IMR-90 (cell line): ENCODE results near the gene SCN1B. TPM values are rescaled to one million over a fixed set of nuclear protein-coding genes. Genes with fewer than 3 reads are reported as not detected.
A peak's percentile ranks its signal among the peaks of the same experiment; 100 is the strongest.

Experiments
- ATAC-seq: fragments of 200-7000 bp; cut with Tn5 transposase; 2 replicates; pipeline ENCODE4 v1.9.1; 2020; ENCODE audit warnings: low read depth, mild to moderate bottlenecking, moderate library complexity
- BruUV-seq: library from RNA; stranded (reverse); fragments of 400-500 nt; replicated peaks from 2 replicates; lab custom pipeline; 2021; lab: Mats Ljungman, UMichigan
- CTCF ChIA-PET: fragments of 300-600 bp; formaldehyde crosslinking; extraction: SDS; loops from one replicate; lab custom pipeline; 2021; ENCODE audit warnings: antibody characterized with exemption; lab: Yijun Ruan, JAX
- POLR2A ChIA-PET: fragments of 300-600 bp; sonication (Branson Sonifier 250); formaldehyde crosslinking; loops from one replicate; lab custom pipeline; 2022; ENCODE audit warnings: antibody characterized with exemption; ENCODE audit not compliant: unreplicated experiment; lab: Charles Lee
- DNase-seq: peaks from one replicate; pipeline ENCODE4 v3.0.0; 2013
- H2AFZ ChIP-seq: replicated peaks from 2 replicates; pipeline ENCODE3; 2013; ENCODE audit warnings: low read length, mild to moderate bottlenecking; ENCODE audit not compliant: poor library complexity
- H2AK5ac ChIP-seq: 2 replicates; pipeline ENCODE4 v1.6.1; 2013; ENCODE audit warnings: low read depth, low read length, inconsistent platforms
- H2AK9ac ChIP-seq: replicated peaks from 2 replicates; pipeline ENCODE3; 2013; ENCODE audit warnings: mild to moderate bottlenecking, low read depth, low read length, moderate library complexity; ENCODE audit not compliant: poor library complexity
- H2BK120ac ChIP-seq: 2 replicates; pipeline ENCODE4 v1.6.1; 2013; ENCODE audit warnings: low read depth, low read length, inconsistent platforms
- H2BK15ac ChIP-seq: 3 replicates; pipeline ENCODE4 v1.6.1; 2013; ENCODE audit warnings: low read depth, low read length, inconsistent platforms
- H2BK20ac ChIP-seq: 2 replicates; pipeline ENCODE4 v1.6.1; 2013; ENCODE audit warnings: low read depth, mild to moderate bottlenecking, inconsistent platforms, low read length, moderate library complexity
- H2BK5ac ChIP-seq: 2 replicates; pipeline ENCODE4 v1.6.1; 2013; ENCODE audit warnings: mild to moderate bottlenecking, low read depth, low read length, inconsistent platforms; ENCODE audit not compliant: poor library complexity, severe bottlenecking
- H3K14ac ChIP-seq: replicated peaks from 2 replicates; pipeline ENCODE4 v1.6.1; 2013; ENCODE audit warnings: low read depth, low read length, inconsistent platforms
- H3K18ac ChIP-seq: 2 replicates; pipeline ENCODE4 v1.6.1; 2013; ENCODE audit warnings: low read depth, low read length, control low read depth
- H3K23ac ChIP-seq: 2 replicates; pipeline ENCODE4 v1.6.1; 2013; ENCODE audit warnings: low read depth, low read length, inconsistent platforms
- H3K27ac ChIP-seq: 2 replicates; pipeline ENCODE4 v1.5.1; 2013; ENCODE audit warnings: mild to moderate bottlenecking, control low read depth, low read length; ENCODE audit not compliant: insufficient read depth
- H3K27me3 ChIP-seq: 2 replicates; pipeline ENCODE4 v1.6.1; 2013; ENCODE audit warnings: low read length; ENCODE audit not compliant: control insufficient read depth, insufficient read depth
- H3K36me3 ChIP-seq: 2 replicates; pipeline ENCODE4 v1.6.1; 2013; ENCODE audit warnings: low read length, mixed read lengths; ENCODE audit not compliant: control insufficient read depth, insufficient read depth
- H3K4ac ChIP-seq: 2 replicates; pipeline ENCODE4 v1.6.1; 2013; ENCODE audit warnings: low read depth, low read length, inconsistent platforms
- H3K4me1 ChIP-seq: 2 replicates; pipeline ENCODE4 v1.6.1; 2013; ENCODE audit warnings: low read length, mixed read lengths; ENCODE audit not compliant: control insufficient read depth, insufficient read depth
- H3K4me2 ChIP-seq: 2 replicates; pipeline ENCODE4 v1.6.1; 2013; ENCODE audit warnings: low read depth, mild to moderate bottlenecking, control low read depth, low read length, moderate library complexity
- H3K4me3 ChIP-seq: 2 replicates; pipeline ENCODE4 v1.5.1; 2013; ENCODE audit warnings: low read depth, mild to moderate bottlenecking, control low read depth, low read length, moderate library complexity; ENCODE audit not compliant: insufficient read depth
- H3K56ac ChIP-seq: 2 replicates; pipeline ENCODE4 v1.6.1; 2013; ENCODE audit warnings: low read length, inconsistent platforms; ENCODE audit not compliant: insufficient read depth; ENCODE audit errors: extremely low read depth
- H3K79me1 ChIP-seq, 2 experiments: 2 replicates each; pipeline ENCODE4 v1.6.1; 2013; ENCODE audit warnings: low read length in 2 of 2, inconsistent platforms in 1 of 2, low read depth in 1 of 2
- H3K9ac ChIP-seq: 2 replicates; pipeline ENCODE4 v1.6.1; 2013; ENCODE audit warnings: low read depth, low read length, control low read depth
- H3K9me1 ChIP-seq: 2 replicates; pipeline ENCODE4 v1.6.1; 2013; ENCODE audit warnings: low read length, inconsistent platforms; ENCODE audit not compliant: insufficient read depth
- H3K9me3 ChIP-seq: 2 replicates; pipeline ENCODE4 v1.6.1; 2013; ENCODE audit warnings: low read length; ENCODE audit not compliant: control insufficient read depth, insufficient read depth
- H4K20me1 ChIP-seq: 2 replicates; pipeline ENCODE4 v1.6.1; 2013; ENCODE audit warnings: low read length, inconsistent platforms; ENCODE audit not compliant: insufficient read depth
- H4K5ac ChIP-seq: 2 replicates; pipeline ENCODE4 v1.6.1; 2013; ENCODE audit warnings: mild to moderate bottlenecking, low read depth, low read length, control low read depth
- H4K8ac ChIP-seq, 2 experiments: 2 replicates each; pipeline ENCODE4 v1.6.1; 2013; ENCODE audit warnings: low read depth in 2 of 2, low read length in 2 of 2, control low read depth in 1 of 2, inconsistent platforms in 1 of 2
- H4K91ac ChIP-seq: 2 replicates; pipeline ENCODE4 v1.6.1; 2013; ENCODE audit warnings: low read depth, low read length, inconsistent platforms; ENCODE audit not compliant: insufficient read depth
- CEBPB ChIP-seq: IDR thresholded peaks from 2 replicates; pipeline ENCODE4 v1.6.1; 2012; ENCODE audit warnings: low read depth, low read length, improper control_type of control experiment
- CHD1 ChIP-seq: IDR thresholded peaks from 2 replicates; pipeline ENCODE4 v1.6.1; 2012; ENCODE audit warnings: low read depth, low read length, improper control_type of control experiment
- MXI1 ChIP-seq: IDR thresholded peaks from 2 replicates; pipeline ENCODE4 v1.6.1; 2012; ENCODE audit warnings: low read depth, mild to moderate bottlenecking, low read length, moderate library complexity, borderline replicate concordance
- RAD21 ChIP-seq: IDR thresholded peaks from 2 replicates; pipeline ENCODE4 v1.6.1; 2012; ENCODE audit warnings: low read length, improper control_type of control experiment
- RCOR1 ChIP-seq: IDR thresholded peaks from 2 replicates; pipeline ENCODE4 v1.6.1; 2012; ENCODE audit warnings: mild to moderate bottlenecking, low read length, improper control_type of control experiment; ENCODE audit not compliant: insufficient replicate concordance
- SMC3 ChIP-seq: fragments of 150-350 bp; IDR thresholded peaks from 2 replicates; pipeline ENCODE4 v1.6.1; 2016; ENCODE audit warnings: low read depth, mild to moderate bottlenecking, antibody characterized with exemption, low read length, moderate library complexity
- WGBS, 2 experiments: methylation state at CpG; one replicate each; pipeline versions ENCODE4 v1.1.5 to v1.1.7; 2013; ENCODE audit warnings: missing lambda C conversion rate in 2 of 2; ENCODE audit not compliant: insufficient read length in 1 of 2; ENCODE audit errors: extremely low coverage in 2 of 2; 5-methylcytosine and 5-hydroxymethylcytosine counted together
- dilution Hi-C: fragments of 300-500 bp; cut with HindIII; formaldehyde crosslinking; loops from one replicate; pipeline ENCODE4 v1.14.3; 2018; ENCODE audit warnings: low sequenced_read_pairs; ENCODE audit not compliant: unreplicated experiment
- in situ Hi-C: fragments of 300-500 bp; cut with MboI; formaldehyde crosslinking; loops from 3 replicates; pipeline ENCODE4 v1.14.3; 2019; ENCODE audit warnings: low sequenced_read_pairs, inconsistent platforms, mixed read lengths
- intact Hi-C: fragments of 100-400 bp; cut with micrococcal nuclease; formaldehyde crosslinking; loops from 2 replicates; pipeline ENCODE4 v1.10.0; 2022
- polyA plus RNA-seq, 3 experiments: library from polyadenylated mRNA; depleted of rRNA; stranded (reverse); fragments of >200 nt; gene quantifications; 2 replicates each; pipeline ENCODE4 v1.2.3, GENCODE V29; 2012; ENCODE audit warnings: low replicate concordance in 1 of 3
- total RNA-seq: library from RNA; depleted of rRNA; stranded (reverse); fragments of >200 nt; gene quantifications from 2 replicates; pipeline ENCODE4 v1.2.3, GENCODE V29; 2012
- TF ChIP-seq, protein P1 (sequence below): conservative IDR thresholded peaks from 2 replicates; pipeline ENCODE4 v1.5.1; 2012; ENCODE audit warnings: mild to moderate bottlenecking, low read depth, low read length, improper control_type of control experiment
- TF ChIP-seq, protein P2 (sequence below): fragments of 150-350 bp; IDR thresholded peaks from 2 replicates; pipeline ENCODE4 v1.6.1; 2017; ENCODE audit warnings: mild to moderate bottlenecking, antibody characterized with exemption, low read length, low read depth

SCN1B gene
- total and polyA plus RNA-seq, 2 of the 4 experiments (the other 2 are of a cell fraction): 2.0 to 9.6 TPM

DNA sequence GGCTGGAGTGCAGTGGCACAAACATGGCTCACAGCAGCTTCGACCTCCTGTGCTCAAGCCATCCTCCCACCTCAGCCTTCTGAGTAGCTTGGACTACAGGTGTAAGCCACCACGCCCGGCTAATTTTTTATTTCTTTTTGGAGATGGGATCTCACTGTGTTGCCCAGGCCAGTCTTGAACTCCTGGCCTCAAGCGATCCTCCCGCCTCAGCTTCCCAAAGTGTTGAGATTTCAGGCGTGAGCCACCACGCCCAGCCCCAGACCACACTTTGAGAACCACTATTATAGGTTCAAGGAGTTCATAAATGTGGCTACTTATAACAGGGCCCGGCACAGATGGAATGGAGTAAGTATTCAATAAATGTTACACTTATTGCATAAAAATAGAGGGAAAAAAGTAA is 3.3 kb upstream of the SCN1B start:
- Histone ChIP-seq H2BK15ac (no peak overlapping the region), H2AFZ (no peak overlapping the region), H4K91ac (no peak overlapping the region), H3K4ac (no peak overlapping the region), H2BK120ac (no peak overlapping the region), H4K8ac (no peak overlapping the region), H2BK20ac (no peak overlapping the region), H2AK5ac (no peak overlapping the region), H2AK9ac (peak overlapping the region; percentile 16), H3K23ac (no peak overlapping the region), H2BK5ac (no peak overlapping the region), H3K4me1 (peaks cover 3% of the 10 kb centered on the region; the same call in 1 of the 2 replicates), H3K27me3 (no peaks in the 10 kb centered on the region; the same call in 1 of the 2 replicates), H3K9me1 (no peaks in the 10 kb centered on the region), H3K18ac (no peak overlapping the region), H3K4me3 (no peak overlapping the region), H4K5ac (no peak overlapping the region), H3K56ac (no peak overlapping the region), H3K27ac (no peak overlapping the region), H3K9ac (no peak overlapping the region), H3K14ac (no peak overlapping the region), H3K9me3 (no peaks in the 10 kb centered on the region), H3K79me1 (no peaks in the 10 kb centered on the region), H4K20me1 (no peaks in the 10 kb centered on the region; the same call in 1 of the 2 replicates), H3K4me2 (no peak overlapping the region), H3K36me3 (peaks cover 48% of the 10 kb centered on the region)
- no peak for TF ChIP-seq RAD21
- no peak for TF ChIP-seq MXI1
- TF ChIP-seq, protein P1, sequence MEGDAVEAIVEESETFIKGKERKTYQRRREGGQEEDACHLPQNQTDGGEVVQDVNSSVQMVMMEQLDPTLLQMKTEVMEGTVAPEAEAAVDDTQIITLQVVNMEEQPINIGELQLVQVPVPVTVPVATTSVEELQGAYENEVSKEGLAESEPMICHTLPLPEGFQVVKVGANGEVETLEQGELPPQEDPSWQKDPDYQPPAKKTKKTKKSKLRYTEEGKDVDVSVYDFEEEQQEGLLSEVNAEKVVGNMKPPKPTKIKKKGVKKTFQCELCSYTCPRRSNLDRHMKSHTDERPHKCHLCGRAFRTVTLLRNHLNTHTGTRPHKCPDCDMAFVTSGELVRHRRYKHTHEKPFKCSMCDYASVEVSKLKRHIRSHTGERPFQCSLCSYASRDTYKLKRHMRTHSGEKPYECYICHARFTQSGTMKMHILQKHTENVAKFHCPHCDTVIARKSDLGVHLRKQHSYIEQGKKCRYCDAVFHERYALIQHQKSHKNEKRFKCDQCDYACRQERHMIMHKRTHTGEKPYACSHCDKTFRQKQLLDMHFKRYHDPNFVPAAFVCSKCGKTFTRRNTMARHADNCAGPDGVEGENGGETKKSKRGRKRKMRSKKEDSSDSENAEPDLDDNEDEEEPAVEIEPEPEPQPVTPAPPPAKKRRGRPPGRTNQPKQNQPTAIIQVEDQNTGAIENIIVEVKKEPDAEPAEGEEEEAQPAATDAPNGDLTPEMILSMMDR: no peak
- TF ChIP-seq CEBPB: no peak
- TF ChIP-seq SMC3: no peak
- TF ChIP-seq, protein P2, sequence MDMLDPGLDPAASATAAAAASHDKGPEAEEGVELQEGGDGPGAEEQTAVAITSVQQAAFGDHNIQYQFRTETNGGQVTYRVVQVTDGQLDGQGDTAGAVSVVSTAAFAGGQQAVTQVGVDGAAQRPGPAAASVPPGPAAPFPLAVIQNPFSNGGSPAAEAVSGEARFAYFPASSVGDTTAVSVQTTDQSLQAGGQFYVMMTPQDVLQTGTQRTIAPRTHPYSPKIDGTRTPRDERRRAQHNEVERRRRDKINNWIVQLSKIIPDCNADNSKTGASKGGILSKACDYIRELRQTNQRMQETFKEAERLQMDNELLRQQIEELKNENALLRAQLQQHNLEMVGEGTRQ: no peak
- no peak for TF ChIP-seq CHD1
- no peak for TF ChIP-seq RCOR1
- CTCF ChIA-PET: no interaction called here
- intact Hi-C loops (no loop called here), in situ Hi-C loops (no loop called here), dilution Hi-C loops (no loop called here)
- BruUV-seq: no TSS peak
- DNase-seq (no peak), ATAC-seq (no peak)
- POLR2A ChIA-PET: no interaction called here
- no CpG with 5 or more reads among the region's 8 CpGs for WGBS, 2 experiments
